Measurements from ENCODE around the gene CCL1.

CCL1 gene

GRCh38 chr17:34311291-34311690 is 51.7 kb downstream of the CCL1 start:
- TF ChIP-seq TAF1 (IDR thresholded peaks at IDR 0.05; ENCODE audit: borderline replicate concordance, insufficient read depth, low read length) = no peak
- no peak for TF ChIP-seq FOXP2 (optimal IDR thresholded peaks at IDR 0.05; ENCODE audit: borderline replicate concordance, extremely low read depth, extremely low read length, insufficient read depth)
- TF ChIP-seq, protein P1, sequence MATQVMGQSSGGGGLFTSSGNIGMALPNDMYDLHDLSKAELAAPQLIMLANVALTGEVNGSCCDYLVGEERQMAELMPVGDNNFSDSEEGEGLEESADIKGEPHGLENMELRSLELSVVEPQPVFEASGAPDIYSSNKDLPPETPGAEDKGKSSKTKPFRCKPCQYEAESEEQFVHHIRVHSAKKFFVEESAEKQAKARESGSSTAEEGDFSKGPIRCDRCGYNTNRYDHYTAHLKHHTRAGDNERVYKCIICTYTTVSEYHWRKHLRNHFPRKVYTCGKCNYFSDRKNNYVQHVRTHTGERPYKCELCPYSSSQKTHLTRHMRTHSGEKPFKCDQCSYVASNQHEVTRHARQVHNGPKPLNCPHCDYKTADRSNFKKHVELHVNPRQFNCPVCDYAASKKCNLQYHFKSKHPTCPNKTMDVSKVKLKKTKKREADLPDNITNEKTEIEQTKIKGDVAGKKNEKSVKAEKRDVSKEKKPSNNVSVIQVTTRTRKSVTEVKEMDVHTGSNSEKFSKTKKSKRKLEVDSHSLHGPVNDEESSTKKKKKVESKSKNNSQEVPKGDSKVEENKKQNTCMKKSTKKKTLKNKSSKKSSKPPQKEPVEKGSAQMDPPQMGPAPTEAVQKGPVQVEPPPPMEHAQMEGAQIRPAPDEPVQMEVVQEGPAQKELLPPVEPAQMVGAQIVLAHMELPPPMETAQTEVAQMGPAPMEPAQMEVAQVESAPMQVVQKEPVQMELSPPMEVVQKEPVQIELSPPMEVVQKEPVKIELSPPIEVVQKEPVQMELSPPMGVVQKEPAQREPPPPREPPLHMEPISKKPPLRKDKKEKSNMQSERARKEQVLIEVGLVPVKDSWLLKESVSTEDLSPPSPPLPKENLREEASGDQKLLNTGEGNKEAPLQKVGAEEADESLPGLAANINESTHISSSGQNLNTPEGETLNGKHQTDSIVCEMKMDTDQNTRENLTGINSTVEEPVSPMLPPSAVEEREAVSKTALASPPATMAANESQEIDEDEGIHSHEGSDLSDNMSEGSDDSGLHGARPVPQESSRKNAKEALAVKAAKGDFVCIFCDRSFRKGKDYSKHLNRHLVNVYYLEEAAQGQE (IDR thresholded peaks at IDR 0.05; ENCODE audit: insufficient read depth in 1 of 2, low read depth in 2 of 2, low read length in 2 of 2) = no peak
- no peak for TF ChIP-seq SIN3A (IDR thresholded peaks at IDR 0.05; ENCODE audit: borderline replicate concordance, insufficient read depth, low read length)
- no peak for TF ChIP-seq POLR2AphosphoS5 (IDR thresholded peaks at IDR 0.05; ENCODE audit: low read depth, low read length)

Measured in PFSK-1 (cell line).